GM23338 (cell line): Measurements from ENCODE around the gene RPH3AL.

Experiments used
- CREB1 ChIP-seq: fragments of 250-450 bp; sonication (Bioruptor Pico); IDR thresholded peaks from 2 replicates; pipeline ENCODE4 v1.5.0; 2020; ENCODE audit warnings: low read depth, mild to moderate bottlenecking, moderate library complexity
- CTCF ChIP-seq, 2 experiments: fragments of 200-600 bp in 1 of 2; sonication (generic) in 1 of 2; conservative IDR thresholded peaks; 2 replicates each; pipeline versions ENCODE4 v1.5.1 to v1.6.1; 2016 to 2017; ENCODE audit warnings: antibody characterized with exemption in 2 of 2, low read depth in 2 of 2, mild to moderate bottlenecking in 2 of 2, moderate library complexity in 1 of 2
- EZH2 ChIP-seq: fragments of 200-600 bp; sonication (generic); IDR thresholded peaks from one replicate; pipeline ENCODE4 v1.8.0; 2017; ENCODE audit warnings: antibody characterized with exemption, mild to moderate bottlenecking, low read depth; ENCODE audit not compliant: unreplicated experiment
- EZH2phosphoT487 ChIP-seq: fragments of 200-600 bp; sonication (generic); IDR thresholded peaks from one replicate; pipeline ENCODE4 v1.8.1; 2018; ENCODE audit warnings: antibody characterized with exemption; ENCODE audit not compliant: unreplicated experiment
- JUNB ChIP-seq: IDR thresholded peaks from one replicate; pipeline ENCODE4 v1.6.1; 2016; ENCODE audit warnings: antibody characterized with exemption; ENCODE audit not compliant: unreplicated experiment
- NANOG ChIP-seq: IDR thresholded peaks from 2 replicates; pipeline ENCODE4 v1.6.1; 2016; ENCODE audit warnings: antibody characterized with exemption, borderline replicate concordance
- POLR2AphosphoS5 ChIP-seq: IDR thresholded peaks from 2 replicates; pipeline ENCODE4 v1.6.1; 2016; ENCODE audit warnings: antibody characterized with exemption, low read depth
- REST ChIP-seq: IDR thresholded peaks from one replicate; pipeline ENCODE4 v1.6.1; 2018; ENCODE audit warnings: antibody characterized with exemption; ENCODE audit not compliant: unreplicated experiment
- ZNF331 ChIP-seq: fragments of 250-450 bp; sonication (Bioruptor Pico); IDR thresholded peaks from 2 replicates; pipeline ENCODE4 v1.5.0; 2020; ENCODE audit warnings: low read depth, mild to moderate bottlenecking, moderate library complexity

GRCh38 chr17:248337-249235 lies 104.0 kb downstream of the RPH3AL start:
- TF ChIP-seq POLR2AphosphoS5 (no peak), CTCF (conservative IDR thresholded peaks at IDR 0.05; ENCODE audit: low read depth in 2 of 2) (no peak), CREB1 (no peak), EZH2phosphoT487 (no peak), EZH2 (no peak), REST (no peak), JUNB (no peak), NANOG (no peak), ZNF331 (CRISPR knock-in tag) (no peak)
